ENCODE results near the gene MAEA.

GRCh38 chr4:1250527-1250812, 39.2 kb upstream of the MAEA start:
- TF ChIP-seq CTCF (IDR thresholded peaks at IDR 0.05) = no peak
- TF ChIP-seq POLR2A (IDR thresholded peaks at IDR 0.05) = no peak
